Heart left ventricle (tissue), 16 donors: ENCODE results near the gene C16orf96. TPM values are rescaled to one million over a fixed set of nuclear protein-coding genes. Genes with fewer than 3 reads are reported as not detected.
A peak's percentile ranks its signal among the peaks of the same experiment; 100 is the strongest.

ENCODE experiments used
- ATAC-seq, 4 donors: fragments of 200-7000 bp; cut with Tn5 transposase; one replicate each; pipeline ENCODE4 v1.9.1; 2020 to 2022; ENCODE audit warnings: moderate library complexity in 4 of 4, mild to moderate bottlenecking in 3 of 4, moderate number of reproducible peaks in 1 of 4
- DNase-seq, 5 donors: peaks; one replicate each; pipeline ENCODE4 v3.0.0-alpha.2; 2020
- H3K27ac ChIP-seq, 12 donors: fragments of 200-600 bp; sonication (generic) in 4 of 12; one replicate each; pipeline versions ENCODE4 v1.5.0 to v1.8.0; 2016 to 2022; ENCODE audit warnings: mild to moderate bottlenecking in 2 of 12
- H3K27me3 ChIP-seq, 9 donors: fragments of 200-600 bp; sonication (generic) in 2 of 9; one replicate each; pipeline versions ENCODE4 v1.5.1 to v1.8.0; 2016 to 2022; ENCODE audit warnings: mild to moderate bottlenecking in 3 of 9
- H3K36me3 ChIP-seq, 9 donors: fragments of 200-600 bp; sonication (generic) in 2 of 9; one replicate each; pipeline versions ENCODE4 v1.5.0 to v1.8.0; 2018 to 2022; ENCODE audit warnings: mild to moderate bottlenecking in 2 of 9
- H3K4me1 ChIP-seq, 12 donors: fragments of 200-600 bp; sonication (generic) in 4 of 12; one replicate each; pipeline versions ENCODE4 v1.5.0 to v1.8.0; 2016 to 2022; ENCODE audit warnings: mild to moderate bottlenecking in 3 of 12
- H3K4me3 ChIP-seq, 12 donors: fragments of 200-600 bp; sonication (generic) in 4 of 12; one replicate each; pipeline versions ENCODE4 v1.5.0 to v1.8.0; 2017 to 2022; ENCODE audit warnings: mild to moderate bottlenecking in 9 of 12, moderate library complexity in 4 of 12
- H3K9me3 ChIP-seq, 12 donors: fragments of 200-600 bp; sonication (generic) in 4 of 12; one replicate each; pipeline versions ENCODE4 v1.5.0 to v1.8.0; 2016 to 2022; ENCODE audit warnings: mild to moderate bottlenecking in 1 of 12
- POLR2A ChIP-seq, 2 donors: fragments of 450-650 bp; IDR thresholded peaks; one replicate each; pipeline ENCODE4 v1.6.1; 2017; ENCODE audit warnings: antibody characterized with exemption in 2 of 2, mild to moderate bottlenecking in 2 of 2, moderate library complexity in 2 of 2
- WGBS, 4 donors: extraction: QIAGEN DNeasy Blood & Tissue Kit in 2 of 4; methylation state at CpG; one replicate each; pipeline versions ENCODE4 v1.1.5 to v1.1.7; 2013 to 2018; 5-methylcytosine and 5-hydroxymethylcytosine counted together
- intact Hi-C, 10 donors: fragments of 100-400 bp; cut with DNase I; formaldehyde crosslinking; loops; one replicate each; pipeline versions ENCODE4 v1.11.1 to v1.14.2; 2022
- polyA plus RNA-seq, 2 donors: library from polyadenylated mRNA; stranded (reverse); fragments of 200-250 nt; gene quantifications; one replicate each; pipeline ENCODE4 v1.2.3, GENCODE V29; 2013
- total RNA-seq, 9 donors: library from RNA; depleted of rRNA in 2 of 9; stranded (reverse); fragments of >200 nt in 2 of 9; fragmentation: NEBNext Ultra II Directional in 3 of 9; extraction: Animal tissue kit (Norgen Biotek cat#: 25700) in 3 of 9; gene quantifications; one replicate each; pipeline versions ENCODE4 v1.1.0 to v1.2.4, GENCODE V29; 2016 to 2023
- TF ChIP-seq, protein P1 (sequence below), 12 donors: fragments of 200-600 bp; sonication (generic) in 4 of 12; IDR thresholded peaks; one replicate each; pipeline versions ENCODE4 v1.5.0 to v1.8.0; 2018 to 2022; ENCODE audit warnings: antibody characterized with exemption in 12 of 12, mild to moderate bottlenecking in 5 of 12
- donor health status: ischemic (EF 13 %, LVEDD 7.1; RV severe dilation, severe dysfunction).
- donor health status: healthy with polysubstance abuse.
- donor health status: DM: no; HTN: yes; CAD: no.
- donor health status: DM: no; HTN: no; CAD: no.
- donor health status: ischemic (EF 25% LVEDD 6.9; RV normal size, moderate dysfunction).
- donor health status: ischemic (EF 25% LVEDD 5.7; RV mildly dilated, moderate dysfunction).
- donor health status: healthy.
- donor health status: DM: yes; HTN: yes; CAD: no.
- donor health status: ischemic (EF 35%, LVEDD 5.7; RV mildly dilated, moderate dysfunction).
- donor health status: nonischemic (EF 11% LVEDD 7.7; RV severe dilation, severe dysfunction).
- donor health status: DM: yes; HTN: yes; CAD: no.
- donor health status: PGD.
- donor health status: ischemic (EF 29% LVEDD 5.4; RV normal size, mild dysfunction).
- donor health status: nonischemic (EF 23%, LVEDD 6.1; RV moderate dilation, normal function).

Gene C16orf96
- total and polyA plus RNA-seq, 11 donors, result 0.01 to 0.19 (median 0.13) TPM; not detected in 2

DNA sequence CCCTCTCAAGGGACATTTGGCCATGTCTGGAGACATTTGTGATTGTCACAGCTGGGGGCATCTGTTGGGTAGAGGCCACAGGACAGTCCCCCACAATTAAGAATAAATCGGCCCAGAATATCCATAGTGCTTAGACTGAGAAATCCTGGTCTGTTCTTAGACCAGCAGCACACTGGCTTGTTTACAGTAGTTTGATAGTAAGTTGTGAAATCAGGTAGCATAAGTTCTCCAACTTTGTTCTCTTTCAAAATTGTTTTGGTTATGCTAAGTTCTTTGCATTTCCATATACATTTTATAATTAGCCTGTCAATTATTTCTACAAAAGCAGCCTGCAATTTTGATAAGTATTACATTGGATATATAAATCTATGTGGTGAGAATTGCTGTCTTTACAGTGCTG is 75.3 kb downstream of the C16orf96 start:
- H3K36me3 ChIP-seq, result peaks cover 0 to 23% (median 7%) of the 10 kb centered on the region in 9 donors
- no peak for TF ChIP-seq POLR2A (IDR thresholded peaks at IDR 0.05)
- TF ChIP-seq, protein P1, sequence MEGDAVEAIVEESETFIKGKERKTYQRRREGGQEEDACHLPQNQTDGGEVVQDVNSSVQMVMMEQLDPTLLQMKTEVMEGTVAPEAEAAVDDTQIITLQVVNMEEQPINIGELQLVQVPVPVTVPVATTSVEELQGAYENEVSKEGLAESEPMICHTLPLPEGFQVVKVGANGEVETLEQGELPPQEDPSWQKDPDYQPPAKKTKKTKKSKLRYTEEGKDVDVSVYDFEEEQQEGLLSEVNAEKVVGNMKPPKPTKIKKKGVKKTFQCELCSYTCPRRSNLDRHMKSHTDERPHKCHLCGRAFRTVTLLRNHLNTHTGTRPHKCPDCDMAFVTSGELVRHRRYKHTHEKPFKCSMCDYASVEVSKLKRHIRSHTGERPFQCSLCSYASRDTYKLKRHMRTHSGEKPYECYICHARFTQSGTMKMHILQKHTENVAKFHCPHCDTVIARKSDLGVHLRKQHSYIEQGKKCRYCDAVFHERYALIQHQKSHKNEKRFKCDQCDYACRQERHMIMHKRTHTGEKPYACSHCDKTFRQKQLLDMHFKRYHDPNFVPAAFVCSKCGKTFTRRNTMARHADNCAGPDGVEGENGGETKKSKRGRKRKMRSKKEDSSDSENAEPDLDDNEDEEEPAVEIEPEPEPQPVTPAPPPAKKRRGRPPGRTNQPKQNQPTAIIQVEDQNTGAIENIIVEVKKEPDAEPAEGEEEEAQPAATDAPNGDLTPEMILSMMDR (IDR thresholded peaks at IDR 0.05), result no peak
- intact Hi-C loops, result no loop called here
- peaks cover 0 to 16% (median 0%) of the 10 kb centered on the region in 12 donors for H3K9me3 ChIP-seq
- no peaks in the 10 kb centered on the region for H3K27me3 ChIP-seq
- no peak overlapping the region for H3K4me3 ChIP-seq
- H3K4me1 ChIP-seq, result peaks cover 0 to 9% (median 5%) of the 10 kb centered on the region in 12 donors
- ATAC-seq (no peak), DNase-seq (no peak)
- no peak overlapping the region for H3K27ac ChIP-seq
- 94 to 100% (median 98%) methylated on average over 1 of the region's 1 CpG for WGBS, 4 donors

DNA sequence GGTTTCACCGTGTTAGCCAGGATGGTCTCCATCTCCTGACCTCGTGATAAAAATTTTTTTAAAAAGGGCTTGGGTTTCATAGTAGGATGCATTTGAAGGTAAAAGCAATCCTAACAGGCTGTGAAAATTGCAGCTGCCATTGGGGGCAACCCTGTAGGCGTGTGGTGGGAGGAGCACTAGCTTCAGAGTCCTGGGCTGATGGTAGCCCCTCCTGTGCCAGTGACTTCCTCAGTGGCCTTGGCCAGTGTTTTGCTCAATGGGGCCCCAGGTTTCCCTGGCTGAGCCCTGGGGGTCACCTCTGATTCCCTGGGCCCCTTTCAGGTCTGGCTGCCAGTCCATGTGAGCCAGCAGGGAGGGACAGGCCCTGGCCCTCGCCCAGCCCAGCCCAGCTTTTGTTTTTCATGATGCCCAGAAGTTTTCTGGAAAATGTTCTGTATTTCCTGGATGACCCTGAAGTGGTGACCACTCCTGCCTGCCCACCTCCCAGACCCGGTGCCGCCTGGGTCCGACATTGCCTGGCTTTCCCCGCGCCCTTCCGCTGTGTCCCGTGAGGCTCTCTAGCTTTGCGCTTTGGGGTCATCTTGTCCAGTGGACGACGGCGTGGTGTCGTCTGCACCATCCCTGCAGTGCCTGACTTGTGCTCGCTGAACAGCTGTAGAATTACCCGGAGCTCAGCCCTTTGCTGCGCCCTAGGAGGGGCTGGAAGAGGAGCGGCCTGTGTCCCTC is 77.9 kb downstream of the C16orf96 start:
- DNase-seq, result no peak
- TF ChIP-seq POLR2A (IDR thresholded peaks at IDR 0.05), result no peak
- TF ChIP-seq, protein P1 (IDR thresholded peaks at IDR 0.05), result no peak
- WGBS, 4 donors, result 89 to 93% (median 92%) methylated on average over 15 to 20 of the region's 20 CpGs
- Histone ChIP-seq H3K27ac (no peak overlapping the region), H3K36me3 (peaks cover 0 to 26% (median 7%) of the 10 kb centered on the region in 9 donors), H3K9me3 (peaks cover 0 to 16% (median 0%) of the 10 kb centered on the region in 12 donors), H3K4me3 (no peak overlapping the region), H3K27me3 (no peaks in the 10 kb centered on the region), H3K4me1 (peaks cover 0 to 9% (median 0%) of the 10 kb centered on the region in 12 donors)
- intact Hi-C loops, result no loop called here
- ATAC-seq, result peak in 2 of 4 donors; percentile 16 to 23

DNA sequence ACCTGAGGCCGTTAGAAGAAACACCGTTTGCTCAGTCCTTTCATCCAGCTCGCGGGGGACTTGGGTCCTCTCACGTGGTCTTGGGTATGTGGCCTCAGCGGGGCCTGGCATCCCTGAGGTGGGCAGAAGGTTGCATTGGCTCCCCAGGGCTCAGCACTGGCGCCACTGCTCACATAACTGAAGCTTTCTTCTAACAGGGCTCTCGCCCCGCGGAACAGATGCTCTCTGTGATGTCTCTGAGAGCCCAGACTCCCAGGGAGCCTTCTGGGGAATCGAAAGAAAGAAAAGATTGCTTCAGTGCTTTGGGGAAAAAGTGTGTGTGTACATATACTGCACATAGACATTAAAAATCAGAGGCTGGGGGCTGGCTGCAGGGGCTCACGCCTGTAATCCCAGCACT is 78.6 kb downstream of the C16orf96 start:
- H3K4me3 ChIP-seq, result no peak overlapping the region
- no peak overlapping the region for H3K27ac ChIP-seq
- TF ChIP-seq, protein P1 (IDR thresholded peaks at IDR 0.05), result no peak
- TF ChIP-seq POLR2A (IDR thresholded peaks at IDR 0.05), result no peak
- intact Hi-C loops, result no loop called here
- peaks cover 0 to 16% (median 0%) of the 10 kb centered on the region in 12 donors for H3K9me3 ChIP-seq
- peaks cover 0 to 26% (median 7%) of the 10 kb centered on the region in 9 donors for H3K36me3 ChIP-seq
- ATAC-seq (peak in 1 of 4 donors; percentile 8), DNase-seq (no peak)
- peaks cover 0 to 11% (median 0%) of the 10 kb centered on the region in 12 donors for H3K4me1 ChIP-seq
- WGBS, 4 donors, result 92% methylated on average over 12 of the region's 12 CpGs
- no peaks in the 10 kb centered on the region for H3K27me3 ChIP-seq

DNA sequence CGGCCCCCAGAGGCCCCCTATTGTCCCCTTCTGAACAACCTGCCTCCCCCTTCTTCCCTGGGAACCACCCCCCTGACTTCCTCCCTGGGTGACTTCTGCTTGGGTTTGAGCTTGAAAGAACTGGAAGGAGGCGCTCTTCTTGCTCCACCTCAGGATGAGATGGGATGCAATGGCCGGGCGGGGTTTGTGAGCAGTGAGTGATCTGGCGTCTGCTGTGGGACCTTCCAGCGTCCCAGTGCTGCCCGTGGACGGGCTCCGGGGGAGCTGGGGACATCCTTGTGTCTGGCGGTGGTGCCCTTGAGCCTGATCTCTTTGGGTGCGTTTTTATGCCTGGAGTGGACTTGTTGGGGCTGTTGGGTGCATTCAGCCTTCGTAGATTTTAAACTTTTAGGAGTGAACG is 80.1 kb downstream of the C16orf96 start:
- 89 to 95% (median 91%) methylated on average over 4 to 13 of the region's 13 CpGs for WGBS, 4 donors
- H3K4me1 ChIP-seq, result peaks cover 0 to 21% (median 8%) of the 10 kb centered on the region in 12 donors

More for the DNA sequence above, 80.1 kb downstream of the C16orf96 start:
- Histone ChIP-seq H3K36me3 (peaks cover 0 to 24% (median 7%) of the 10 kb centered on the region in 9 donors), H3K9me3 (peaks cover 0 to 11% (median 0%) of the 10 kb centered on the region in 12 donors), H3K4me3 (no peak overlapping the region), H3K27ac (no peak overlapping the region), H3K27me3 (no peaks in the 10 kb centered on the region)
- no peak for TF ChIP-seq POLR2A (IDR thresholded peaks at IDR 0.05)
- TF ChIP-seq, protein P1 (IDR thresholded peaks at IDR 0.05), result no peak
- DNase-seq (no peak), ATAC-seq (no peak)
- intact Hi-C loops, result no loop called here
